HCT116 (cell line): ENCODE data around the gene APOBEC3B. TPM values are rescaled to one million over a fixed set of nuclear protein-coding genes. Genes with fewer than 3 reads are reported as not detected.

Experiments used
- ATAC-seq: fragments of 200-7000 bp; cut with Tn5 transposase; 2 replicates; pipeline ENCODE4 v1.9.1; 2020; ENCODE audit warnings: mild to moderate bottlenecking, moderate library complexity
- BruUV-seq: library from RNA; stranded (reverse); fragments of 400-500 nt; replicated peaks from 2 replicates; lab custom pipeline; 2021; lab: Mats Ljungman, UMichigan
- CTCF ChIA-PET: fragments of 300-600 bp; sonication (Branson Sonifier 250); formaldehyde crosslinking; loops from one replicate; lab custom pipeline; 2021; ENCODE audit warnings: antibody characterized with exemption; lab: Charles Lee
- POLR2A ChIA-PET: fragments of 300-600, 350-600 bp; sonication (Branson Sonifier 250); formaldehyde crosslinking; loops from one replicate; lab custom pipeline; 2021; ENCODE audit warnings: antibody characterized with exemption; lab: Charles Lee
- RAD21 ChIA-PET, 2 experiments: fragments of 300-600 bp; sonication (Branson Sonifier 250); formaldehyde crosslinking; loops; one replicate each; lab custom pipeline; 2023; ENCODE audit warnings: low total read pairs in 2 of 2; ENCODE audit not compliant: uncharacterized antibody in 2 of 2, unreplicated experiment in 2 of 2, low non-redundant PET in 1 of 2; lab: Charles Lee
- DNase-seq: peaks from one replicate; pipeline ENCODE4 v3.0.0-alpha.2; 2010; ENCODE audit warnings: low read depth, low spot score
- H2AFZ ChIP-seq: fragments of 200-600 bp; shearing (Covaris generic), sonication (generic); 2 replicates; pipeline ENCODE4 v1.6.1; 2017; ENCODE audit warnings: low read depth, mixed run types, mixed read lengths, antibody characterized with exemption, low read length; ENCODE audit not compliant: poor library complexity, severe bottlenecking
- H3K27ac ChIP-seq: 2 replicates; pipeline ENCODE4 v1.5.1; 2012; ENCODE audit warnings: low read depth, low read length
- H3K27me3 ChIP-seq: fragments of 200-600 bp; sonication (generic); 2 replicates; pipeline ENCODE4 v1.6.1; 2016; ENCODE audit warnings: mixed run types, low read length, mixed read lengths; ENCODE audit not compliant: insufficient read depth
- H3K36me3 ChIP-seq, 2 experiments: fragments of 200-500 bp in 1 of 2; fragments of 200-600 bp in 1 of 2; sonication (Bioruptor generic) in 1 of 2; sonication (generic) in 1 of 2; 2 replicates each; pipeline versions ENCODE4 v1.5.1 to v1.6.1; 2014 to 2016; ENCODE audit warnings: low read length in 2 of 2, inconsistent platforms in 1 of 2, mixed read lengths in 1 of 2, mixed run types in 1 of 2; ENCODE audit not compliant: insufficient read depth in 2 of 2, control insufficient read depth in 1 of 2
- H3K4me1 ChIP-seq, 2 experiments: fragments of 200-600 bp in 1 of 2; sonication (generic) in 1 of 2; 2 replicates each; pipeline versions ENCODE4 v1.5.1 to v1.6.1; 2012 to 2017; ENCODE audit warnings: low read length in 2 of 2, inconsistent platforms in 1 of 2, mild to moderate bottlenecking in 1 of 2, mixed read lengths in 1 of 2, mixed run types in 1 of 2, moderate library complexity in 1 of 2; ENCODE audit not compliant: insufficient read depth in 2 of 2, control insufficient read depth in 1 of 2
- H3K4me2 ChIP-seq: fragments of 200-600 bp; sonication (generic); 2 replicates; pipeline ENCODE4 v1.6.1; 2017; ENCODE audit warnings: mixed run types, low read length, mixed read lengths
- H3K4me3 ChIP-seq, 2 experiments: fragments of 200-600 bp in 1 of 2; sonication (generic) in 1 of 2; replicated peaks in 1 of 2; 2 replicates each; pipeline ENCODE4 v1.5.1; 2011 to 2016; ENCODE audit warnings: low read length in 2 of 2, control low read depth in 1 of 2, low read depth in 1 of 2, mild to moderate bottlenecking in 1 of 2, mixed read lengths in 1 of 2, mixed run types in 1 of 2
- H3K79me2 ChIP-seq: fragments of 200-600 bp; sonication (generic); 2 replicates; pipeline ENCODE4 v1.6.1; 2017; ENCODE audit warnings: mild to moderate bottlenecking, mixed run types, low read length, moderate library complexity, mixed read lengths; ENCODE audit not compliant: insufficient read depth
- H3K9ac ChIP-seq: fragments of 200-600 bp; sonication (generic); 2 replicates; pipeline ENCODE4 v1.6.1; 2016; ENCODE audit warnings: low read length, mixed read lengths
- H3K9me2 ChIP-seq: fragments of 200-600 bp; sonication (generic), shearing (Covaris generic); 2 replicates; pipeline ENCODE4 v1.6.1; 2017; ENCODE audit warnings: mixed run types, mild to moderate bottlenecking, moderate library complexity; ENCODE audit not compliant: insufficient read depth
- H3K9me3 ChIP-seq, 2 experiments: fragments of 200-500 bp in 1 of 2; fragments of 200-600 bp in 1 of 2; sonication (Bioruptor generic) in 1 of 2; sonication (generic) in 1 of 2; 2 replicates each; pipeline ENCODE4 v1.6.1; 2014 to 2017; ENCODE audit warnings: low read length in 2 of 2, mixed read lengths in 2 of 2, inconsistent platforms in 1 of 2, low read depth in 1 of 2, mild to moderate bottlenecking in 1 of 2, mixed run types in 1 of 2, moderate library complexity in 1 of 2; ENCODE audit not compliant: control insufficient read depth in 1 of 2, insufficient read depth in 1 of 2
- H4K20me1 ChIP-seq: fragments of 200-600 bp; sonication (generic), shearing (Covaris generic); 2 replicates; pipeline ENCODE4 v1.6.1; 2017; ENCODE audit warnings: mixed run types, mild to moderate bottlenecking, moderate library complexity; ENCODE audit not compliant: insufficient read depth
- ATF3 ChIP-seq: IDR thresholded peaks from 2 replicates; pipeline ENCODE4 v1.6.1; 2012
- CBX3 ChIP-seq: IDR thresholded peaks from 2 replicates; pipeline ENCODE4 v1.6.1; 2012; ENCODE audit warnings: low read depth
- CEBPB ChIP-seq: IDR thresholded peaks from 2 replicates; pipeline ENCODE4 v1.6.1; 2012; ENCODE audit warnings: low read depth
- EGR1 ChIP-seq: IDR thresholded peaks from 2 replicates; pipeline ENCODE4 v1.6.1; 2012; ENCODE audit warnings: low read depth
- ELF1 ChIP-seq: IDR thresholded peaks from 2 replicates; pipeline ENCODE4 v1.6.1; 2012; ENCODE audit warnings: low read depth, borderline replicate concordance
- EZH2 ChIP-seq: fragments of 200-600 bp; sonication (generic); IDR thresholded peaks from 2 replicates; pipeline ENCODE4 v1.6.1; 2017; ENCODE audit warnings: antibody characterized with exemption, mixed run types
- EZH2phosphoT487 ChIP-seq: fragments of 200-600 bp; IDR thresholded peaks from 2 replicates; pipeline ENCODE4 v1.6.1; 2018; ENCODE audit warnings: antibody characterized with exemption, borderline replicate concordance
- JUND ChIP-seq: IDR thresholded peaks from 2 replicates; pipeline ENCODE4 v1.6.1; 2012
- MAX ChIP-seq: IDR thresholded peaks from 2 replicates; pipeline ENCODE4 v1.6.1; 2012
- POLR2AphosphoS5 ChIP-seq: IDR thresholded peaks from 2 replicates; pipeline ENCODE4 v1.6.1; 2011; ENCODE audit warnings: mild to moderate bottlenecking, low read depth, low read length, moderate library complexity
- RAD21 ChIP-seq: IDR thresholded peaks from 2 replicates; pipeline ENCODE4 v1.6.1; 2012; ENCODE audit warnings: low read depth, mild to moderate bottlenecking
- REST ChIP-seq: IDR thresholded peaks from 2 replicates; pipeline ENCODE4 v1.6.1; 2012; ENCODE audit warnings: low read depth
- SIN3A ChIP-seq: IDR thresholded peaks from 2 replicates; pipeline ENCODE4 v1.6.1; 2012; ENCODE audit warnings: low read depth
- SP1 ChIP-seq: IDR thresholded peaks from 2 replicates; pipeline ENCODE4 v1.6.1; 2012; ENCODE audit warnings: low read depth
- SRF ChIP-seq: IDR thresholded peaks from 2 replicates; pipeline ENCODE4 v1.6.1; 2012; ENCODE audit warnings: low read depth
- TCF7L2 ChIP-seq: IDR thresholded peaks from 2 replicates; pipeline ENCODE4 v1.7.0; 2011; ENCODE audit warnings: borderline replicate concordance, inconsistent platforms; ENCODE audit not compliant: insufficient read depth, insufficient read length; ENCODE audit errors: extremely low read depth
- ZBTB33 ChIP-seq: IDR thresholded peaks from 2 replicates; pipeline ENCODE4 v1.6.1; 2011; ENCODE audit warnings: mild to moderate bottlenecking, low read length, moderate library complexity; ENCODE audit not compliant: insufficient replicate concordance; ENCODE audit errors: extremely low read depth
- ZFX ChIP-seq: fragments of 450-650 bp; IDR thresholded peaks from 2 replicates; pipeline ENCODE4 v1.6.1; 2017
- intact Hi-C: fragments of 100-400 bp; cut with micrococcal nuclease; formaldehyde crosslinking; loops from 2 replicates; pipeline ENCODE4 v1.10.0; 2022
- total RNA-seq: library from RNA; stranded (reverse); gene quantifications from one replicate; pipeline ENCODE4 v1.2.1, GENCODE V29; 2021; ENCODE audit not compliant: unreplicated experiment

APOBEC3B gene
- total RNA-seq, 1 experiment from 2014 or later: 10.3 TPM

DNA sequence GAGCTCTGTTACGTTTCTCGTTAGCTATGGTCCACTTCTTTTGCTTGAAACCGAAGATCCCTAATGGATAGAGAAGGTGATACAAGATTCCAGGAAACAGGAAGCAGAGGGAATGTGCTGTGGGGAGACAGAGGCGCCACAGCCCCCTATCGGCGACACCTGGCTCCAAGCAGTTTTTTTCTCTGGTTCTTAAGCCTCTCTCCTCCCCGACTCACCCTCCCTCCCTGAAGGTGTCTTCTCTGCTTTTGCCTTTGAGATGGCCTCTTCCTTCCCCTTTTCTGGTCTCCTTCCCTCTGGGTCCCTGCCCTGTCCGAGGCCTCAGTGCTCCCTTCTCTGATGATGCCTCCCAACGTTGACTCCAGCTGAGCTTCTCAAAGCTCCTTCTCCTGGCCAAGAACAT is 38.9 kb upstream of the APOBEC3B start (continued):
- TF ChIP-seq ZBTB33: no peak
- no peak for TF ChIP-seq ATF3
- no peak for TF ChIP-seq EZH2
- no peak for TF ChIP-seq SRF
- no peak for TF ChIP-seq TCF7L2
- TF ChIP-seq ZFX: no peak
- no peak for TF ChIP-seq RAD21
- no peak for TF ChIP-seq EZH2phosphoT487
- TF ChIP-seq CEBPB: no peak
- TF ChIP-seq POLR2AphosphoS5: no peak
- TF ChIP-seq JUND: no peak

GRCh38 chr22:38943882-38944281 is 38.3 kb upstream of the APOBEC3B start:
- Histone ChIP-seq H3K9me2 (no peaks in the 10 kb centered on the region), H3K27ac (no peak overlapping the region), H3K4me2 (no peak overlapping the region), H4K20me1 (no peaks in the 10 kb centered on the region), H3K4me1 (peaks cover 0 to 5% of the 10 kb centered on the region in 2 experiments; a peak in 1 of 4 replicates), H3K9me3 (no peaks in the 10 kb centered on the region), H3K36me3 (no peaks in the 10 kb centered on the region)
- BruUV-seq: no TSS peak
- intact Hi-C loops: no loop called here
- TF ChIP-seq REST (no peak), EGR1 (no peak), MAX (no peak), TCF7L2 (no peak), EZH2phosphoT487 (no peak), EZH2 (no peak), CBX3 (no peak), SRF (no peak), ATF3 (no peak), RAD21 (no peak), SP1 (no peak), ELF1 (no peak), CEBPB (no peak), SIN3A (no peak)
- TF ChIP-seq, all 23 proteins: peak for 0
- DNase-seq (no peak), ATAC-seq (no peak)
- Histone ChIP-seq H3K79me2 (no peaks in the 10 kb centered on the region), H3K9ac (no peak overlapping the region), H2AFZ (no peak overlapping the region), H3K27me3 (peaks cover 9% of the 10 kb centered on the region; the same call in 1 of the 2 replicates), H3K4me3 (no peak overlapping the region)
- CTCF ChIA-PET: no interaction called here
- RAD21 ChIA-PET: no interaction called here
- POLR2A ChIA-PET: no interaction called here
